GM21737 (cell line): ENCODE results near the gene NT5E.

Experiments used
- ATAC-seq: cut with Tn5 transposase; IDR thresholded peaks from one replicate; pipeline ENCODE4 v1.9.1; 2021; ENCODE audit warnings: mild to moderate bottlenecking, moderate library complexity; ENCODE audit not compliant: unreplicated experiment

NT5E gene

DNA sequence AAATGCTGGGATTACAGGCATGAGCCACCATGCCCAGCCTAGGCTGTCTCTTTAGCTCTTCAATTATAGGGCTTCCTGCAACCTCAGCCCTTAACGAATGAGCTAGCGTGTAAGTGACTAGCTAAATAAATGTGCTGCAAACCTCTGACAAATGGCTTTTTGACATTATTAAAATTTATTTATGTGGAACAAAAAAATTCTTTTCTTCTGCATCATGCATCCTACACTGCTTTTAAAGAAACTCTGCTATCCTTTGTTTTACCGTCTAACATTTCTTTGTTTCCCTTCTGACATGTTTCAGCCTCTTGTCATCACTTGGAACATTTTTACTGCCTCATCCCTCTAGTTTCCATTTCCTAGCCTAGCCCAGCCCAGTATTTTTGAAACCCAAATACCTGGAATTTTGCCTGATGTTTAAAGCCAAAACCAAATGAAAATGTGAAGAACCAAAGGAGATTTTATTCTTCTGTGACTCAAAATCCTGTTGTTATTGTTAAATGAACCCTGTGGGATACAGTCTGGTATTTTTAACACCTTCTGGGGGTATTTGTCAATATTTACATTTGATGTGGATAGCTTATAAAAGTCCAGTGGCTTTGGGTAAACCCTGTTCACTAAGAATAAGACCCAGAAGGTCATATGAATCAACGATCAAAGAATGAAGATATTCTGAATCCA lies 9.5 kb downstream of the NT5E start:
- no peak for ATAC-seq

DNA sequence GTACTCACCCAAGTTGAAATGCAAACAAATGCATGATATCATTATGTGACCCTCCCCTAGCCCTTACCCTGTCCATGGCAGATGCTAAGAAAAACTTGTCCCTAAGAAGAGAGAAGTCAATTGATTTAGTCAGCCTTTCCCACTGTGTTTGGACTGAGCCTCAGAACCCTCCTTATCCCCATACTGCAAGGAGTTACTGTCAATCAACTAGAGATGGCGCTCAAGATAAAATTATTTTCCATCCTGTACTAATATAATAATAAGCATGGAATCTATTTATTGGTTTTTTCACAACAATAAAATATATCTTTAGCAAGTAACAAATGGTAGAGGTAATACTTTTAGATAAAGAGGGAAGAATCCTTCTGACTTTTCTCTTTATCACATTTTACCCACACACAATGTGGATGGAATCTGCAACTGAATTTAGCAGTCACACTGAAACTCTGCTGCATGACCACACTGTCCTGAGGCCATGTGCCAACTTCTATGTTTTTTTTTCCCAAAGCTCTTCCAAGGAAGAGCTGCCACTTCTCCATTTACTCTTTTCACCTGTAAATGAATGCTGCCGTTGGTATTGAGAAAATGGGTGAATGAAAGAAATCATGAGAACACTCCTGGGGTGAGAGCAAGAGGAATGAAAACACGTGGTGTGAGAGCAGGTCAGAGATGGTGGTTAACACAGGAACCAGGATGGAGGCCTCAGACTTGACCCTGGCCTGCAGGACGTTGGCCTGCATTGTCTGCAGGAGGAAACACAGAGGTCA lies 10.5 kb downstream of the NT5E start:
- no peak for ATAC-seq

DNA sequence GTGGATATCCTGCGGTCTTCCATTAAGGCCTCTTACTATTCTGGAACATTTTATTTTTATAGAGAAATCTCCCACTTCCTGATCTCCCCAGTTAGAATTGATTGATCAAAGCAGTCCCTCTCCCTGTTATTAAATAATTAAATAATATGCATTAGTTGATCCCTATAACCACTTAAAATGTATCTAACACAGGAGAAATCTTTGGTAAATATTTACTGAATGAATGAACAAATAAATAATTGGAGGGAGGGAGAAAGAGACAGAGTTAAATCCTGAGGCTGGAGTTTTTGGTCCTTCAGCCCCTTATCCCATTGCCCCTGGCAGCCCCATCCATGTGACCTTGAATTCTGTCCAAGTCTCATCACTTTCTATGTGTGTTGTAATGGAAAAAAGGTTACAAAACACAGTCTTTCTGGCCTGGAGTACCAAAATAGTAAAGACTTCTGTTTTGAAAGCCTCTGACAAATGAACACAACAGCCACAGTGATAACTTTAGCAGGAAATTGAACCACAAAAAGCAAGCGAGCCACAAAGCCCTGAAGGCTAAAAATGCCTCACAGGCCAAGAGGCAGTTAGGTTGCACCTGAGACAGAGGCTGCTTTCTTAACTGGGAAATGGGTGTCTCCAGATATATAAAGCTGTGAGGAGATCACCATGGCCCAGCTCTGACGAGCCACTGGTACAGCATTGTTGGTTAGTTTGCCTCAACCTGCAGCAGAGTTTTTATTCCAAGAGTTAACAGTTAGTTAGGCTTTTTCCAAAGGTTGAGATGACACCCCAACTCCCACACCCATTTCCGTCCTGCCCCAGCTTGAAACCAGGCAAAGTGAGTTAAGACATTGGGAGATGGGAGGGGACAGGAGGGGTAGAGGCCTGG lies 11.3 kb downstream of the NT5E start:
- ATAC-seq: peak; percentile 70

DNA sequence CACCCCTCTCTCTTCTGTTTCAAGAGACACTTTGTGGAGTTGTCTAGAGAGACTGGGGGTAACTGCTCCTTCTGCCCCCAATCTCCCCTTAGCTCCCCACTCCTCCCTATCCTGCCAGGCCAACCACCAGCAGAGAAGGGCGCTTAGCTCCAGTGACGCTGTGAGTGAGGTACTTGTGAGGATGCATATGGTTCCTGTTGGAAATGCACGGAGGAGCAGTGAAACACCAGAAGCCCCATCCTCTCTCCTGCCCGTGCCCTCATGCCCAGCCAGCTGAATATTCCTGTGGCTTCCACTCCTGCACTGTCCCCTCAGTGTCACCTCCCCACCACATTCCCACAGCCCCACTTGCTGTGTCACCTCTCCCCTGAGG lies 11.9 kb downstream of the NT5E start:
- ATAC-seq: no peak

DNA sequence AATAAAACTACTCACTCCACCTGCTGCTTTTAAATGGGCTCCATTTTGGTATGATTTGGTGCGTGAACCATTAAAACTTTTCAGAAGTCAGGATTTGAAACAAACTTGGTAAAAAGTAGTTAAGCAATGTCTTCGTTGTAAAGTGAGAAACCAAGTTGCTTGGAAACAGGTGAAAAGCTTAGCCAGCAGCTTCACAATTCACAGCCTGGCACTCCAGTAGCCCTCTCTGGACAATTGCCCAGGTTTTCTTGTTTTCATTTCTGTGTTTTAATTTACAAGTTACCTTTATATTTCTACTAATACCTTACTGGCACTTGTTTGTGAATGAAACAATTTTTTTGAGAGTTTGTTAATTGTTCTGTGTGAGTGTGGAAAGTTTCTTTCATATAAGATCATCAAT lies 12.8 kb downstream of the NT5E start:
- ATAC-seq: no peak

DNA sequence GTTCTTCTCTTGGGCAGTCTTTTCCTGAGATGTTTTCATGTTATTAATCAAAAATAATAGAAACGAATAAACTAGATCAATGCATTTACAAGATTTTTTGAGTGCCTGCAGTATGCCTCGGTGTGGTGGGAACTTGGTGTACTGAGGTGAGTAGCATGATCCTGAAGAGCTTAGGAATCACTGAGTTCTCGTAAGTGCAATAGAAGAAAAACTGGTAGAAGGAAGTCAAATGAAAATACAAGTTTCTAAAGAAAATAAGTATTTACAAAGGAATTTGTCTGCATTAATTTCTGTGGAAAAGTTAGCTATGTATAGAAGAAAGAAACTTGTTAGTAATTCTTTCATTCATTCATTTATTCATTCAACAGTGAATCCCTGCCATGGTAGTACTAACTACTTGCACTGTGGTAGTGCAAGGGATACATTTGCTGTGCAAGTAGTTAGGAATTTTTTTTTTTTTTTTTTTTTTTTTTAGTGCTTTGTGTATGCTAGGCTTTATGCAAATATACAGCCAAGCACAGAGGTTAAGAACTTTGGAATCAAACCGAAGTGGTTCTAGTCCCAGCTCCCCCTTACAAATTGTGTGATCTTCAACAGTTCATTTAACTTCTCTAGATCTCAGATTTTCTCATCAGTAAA lies 13.9 kb downstream of the NT5E start:
- no peak for ATAC-seq

DNA sequence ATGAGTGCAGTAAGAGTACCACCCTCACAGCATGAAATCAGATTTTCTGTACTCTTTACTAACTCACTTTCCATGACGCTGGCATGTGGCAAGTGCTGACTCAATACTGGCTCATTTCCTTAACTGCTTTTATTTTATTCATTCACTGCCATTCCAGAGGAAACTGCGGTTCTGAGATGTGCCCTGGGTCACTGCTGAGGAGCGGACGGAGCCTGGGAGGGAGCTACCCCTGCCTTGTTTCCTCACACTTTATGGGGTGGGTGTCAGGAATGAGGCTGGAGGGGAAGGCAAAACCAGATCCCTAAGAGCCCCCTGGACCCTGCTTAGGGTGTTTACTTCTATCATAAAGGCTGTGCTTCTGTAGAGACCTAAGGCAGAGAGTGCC lies 14.4 kb downstream of the NT5E start:
- ATAC-seq: no peak

DNA sequence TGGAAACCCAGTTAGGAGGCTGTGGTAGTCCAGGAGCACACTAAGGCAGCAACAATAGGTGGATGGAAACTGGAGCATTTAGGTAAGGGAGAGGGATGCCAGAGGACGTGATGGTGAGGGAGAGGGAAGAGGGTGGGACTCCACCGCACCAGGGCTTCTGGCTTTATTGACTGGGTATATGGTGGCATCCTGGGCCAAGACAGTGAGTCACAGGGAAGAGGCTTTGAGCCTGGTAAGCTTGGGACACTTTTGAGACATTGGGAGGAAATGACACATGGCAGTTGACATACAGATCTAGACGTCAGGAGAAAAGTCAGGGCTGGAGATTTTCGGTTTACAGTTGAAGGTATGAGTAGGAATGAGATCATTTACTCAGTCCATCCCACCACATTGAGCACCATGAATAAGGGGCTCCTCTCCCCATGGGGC lies 14.9 kb downstream of the NT5E start:
- no peak for ATAC-seq

DNA sequence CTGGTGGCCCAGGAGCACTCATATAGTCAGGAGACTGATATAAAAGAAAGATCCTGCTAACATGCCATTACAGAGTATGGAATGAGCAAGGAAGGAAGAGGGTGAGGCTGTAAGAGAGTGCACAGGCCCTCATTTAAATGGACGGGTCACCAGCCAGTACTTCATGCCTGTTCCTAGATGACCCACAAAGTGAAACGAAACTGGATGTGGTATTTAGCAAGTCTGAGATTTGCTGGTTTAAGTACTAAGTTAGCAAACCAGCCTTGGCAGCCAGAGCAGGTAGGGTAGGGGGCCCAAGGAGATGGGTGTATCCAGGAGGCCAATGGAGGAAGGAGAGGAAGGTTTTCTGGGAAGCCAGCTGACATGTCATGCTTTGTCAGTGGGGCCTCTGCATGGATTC lies 15.9 kb downstream of the NT5E start:
- ATAC-seq: peak; percentile 40

DNA sequence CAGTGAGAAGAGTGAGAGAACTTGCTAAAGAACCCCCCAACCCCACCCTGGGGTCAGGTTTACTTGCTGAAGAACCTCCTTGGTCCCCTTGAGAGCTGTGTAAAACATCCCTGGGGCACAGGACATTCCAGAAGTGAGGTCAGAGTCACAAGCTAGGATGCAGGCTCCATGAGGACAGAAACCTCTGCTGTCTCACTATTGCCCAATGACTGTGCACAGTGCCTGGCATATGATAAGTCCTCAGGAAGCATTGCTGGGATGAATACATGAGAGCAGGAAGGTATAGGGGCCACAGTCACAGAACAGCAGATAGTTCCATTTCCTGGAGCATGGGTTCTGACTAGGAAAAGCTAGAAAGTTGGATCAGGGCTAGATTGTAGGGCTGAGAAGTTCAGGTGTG lies 18.4 kb downstream of the NT5E start:
- no peak for ATAC-seq

DNA sequence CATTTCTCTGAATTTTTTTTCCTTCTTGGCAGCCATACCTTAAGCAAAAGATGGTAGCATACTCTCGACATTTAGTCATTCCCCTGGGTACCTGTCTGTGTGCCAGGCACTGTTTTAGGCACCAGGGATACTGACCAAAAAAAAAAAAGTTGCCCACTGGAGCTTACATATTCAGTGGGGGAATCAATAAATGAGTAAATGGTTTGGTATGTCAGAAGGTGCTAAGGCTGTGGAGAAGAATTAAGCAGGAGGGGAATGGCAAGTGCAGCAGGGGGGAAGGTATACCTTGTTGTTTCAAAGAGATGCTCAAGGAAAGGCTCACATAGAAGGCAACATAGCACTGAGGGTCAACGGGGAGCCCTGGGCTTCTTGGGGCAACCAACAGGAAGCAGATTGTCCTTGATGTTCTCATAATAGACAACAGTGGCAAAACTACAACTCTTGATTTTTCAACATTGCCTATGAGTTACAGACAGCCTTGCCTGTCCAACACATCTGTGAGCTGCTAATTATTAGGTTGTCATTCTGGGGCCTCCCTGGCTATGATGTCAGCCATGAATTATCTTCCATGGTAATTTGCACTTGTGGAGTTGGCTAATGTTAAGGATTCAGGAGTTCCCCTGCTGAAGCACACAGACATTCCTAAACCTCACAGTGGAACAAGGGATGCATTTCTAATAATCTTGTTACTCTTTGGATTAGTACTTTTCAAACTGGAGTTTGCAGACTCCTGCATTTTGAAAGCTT lies 19.6 kb downstream of the NT5E start:
- no peak for ATAC-seq

DNA sequence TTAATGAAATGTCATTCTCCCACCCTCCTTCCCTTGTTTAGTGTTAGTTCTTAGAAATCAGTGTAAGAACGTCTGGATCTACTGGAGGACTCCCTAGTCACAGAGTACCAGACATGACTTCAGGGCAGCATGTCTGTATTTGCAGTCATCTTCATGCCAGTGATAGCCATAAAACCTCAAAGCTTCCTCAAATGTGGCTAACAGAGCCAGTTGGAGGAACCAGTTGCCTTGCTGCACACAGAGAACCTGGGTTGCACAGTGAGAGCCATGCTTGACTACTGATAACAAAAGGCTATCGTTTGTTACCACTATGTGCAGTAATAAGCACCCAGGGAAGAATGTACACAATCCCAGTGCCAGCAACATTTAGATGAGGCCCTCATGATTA lies 20.1 kb downstream of the NT5E start:
- no peak for ATAC-seq

DNA sequence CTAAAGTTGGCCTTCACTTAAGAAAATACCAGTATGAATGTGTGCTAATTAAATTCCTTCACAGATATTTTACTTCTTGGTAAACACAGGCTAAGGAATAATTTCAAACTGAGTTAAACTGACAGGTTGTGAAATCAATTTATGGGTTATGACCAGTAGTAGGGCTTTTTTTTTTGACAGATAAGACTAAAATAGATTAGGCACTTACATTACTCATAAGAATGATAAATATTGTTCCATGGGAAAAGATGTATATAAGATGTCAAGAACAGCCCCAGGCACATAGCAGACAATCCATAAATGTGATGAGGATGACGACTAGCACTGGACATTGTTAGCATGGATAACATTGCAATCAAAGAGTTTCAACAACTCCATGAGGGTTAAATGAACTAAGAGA lies 22.9 kb downstream of the NT5E start:
- no peak for ATAC-seq

DNA sequence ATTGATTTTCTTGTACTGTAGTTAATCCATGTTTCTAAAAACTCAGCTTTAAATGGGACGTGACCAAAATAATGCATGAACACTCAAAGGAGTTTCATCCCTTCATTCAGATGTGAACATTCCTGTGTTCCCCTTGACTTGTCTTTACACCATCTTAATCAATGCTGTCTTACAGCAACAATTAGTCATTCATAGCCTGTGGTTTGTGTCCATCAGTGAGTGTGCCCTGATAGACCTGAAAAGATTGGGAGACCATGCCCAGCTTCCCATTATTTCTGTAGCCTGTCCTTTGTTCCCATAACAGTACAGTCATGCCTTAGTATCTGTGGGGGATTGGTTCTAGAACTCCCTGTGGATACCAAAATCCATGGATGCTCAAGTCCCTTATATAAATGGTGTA lies 23.9 kb downstream of the NT5E start:
- no peak for ATAC-seq

DNA sequence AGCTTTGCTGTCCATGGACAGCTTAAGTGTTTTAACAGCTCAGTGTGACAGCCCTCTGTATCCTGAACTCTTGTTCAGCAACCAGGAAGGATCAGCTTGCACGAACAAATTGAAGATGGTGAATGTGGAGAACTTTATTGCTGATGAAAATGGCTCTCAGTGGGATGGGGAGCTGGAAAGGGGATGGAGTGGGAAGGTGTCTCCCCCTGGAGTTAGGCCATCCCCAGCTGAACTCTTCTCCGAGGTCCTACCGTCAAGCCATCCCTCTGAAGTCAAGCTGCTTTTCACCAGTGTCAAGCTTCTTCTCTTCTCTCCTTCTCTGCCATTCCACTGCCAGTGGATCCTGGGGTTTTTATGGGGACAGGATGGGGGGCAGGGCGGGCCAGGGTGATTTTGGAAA lies 26.6 kb downstream of the NT5E start:
- ATAC-seq: no peak

DNA sequence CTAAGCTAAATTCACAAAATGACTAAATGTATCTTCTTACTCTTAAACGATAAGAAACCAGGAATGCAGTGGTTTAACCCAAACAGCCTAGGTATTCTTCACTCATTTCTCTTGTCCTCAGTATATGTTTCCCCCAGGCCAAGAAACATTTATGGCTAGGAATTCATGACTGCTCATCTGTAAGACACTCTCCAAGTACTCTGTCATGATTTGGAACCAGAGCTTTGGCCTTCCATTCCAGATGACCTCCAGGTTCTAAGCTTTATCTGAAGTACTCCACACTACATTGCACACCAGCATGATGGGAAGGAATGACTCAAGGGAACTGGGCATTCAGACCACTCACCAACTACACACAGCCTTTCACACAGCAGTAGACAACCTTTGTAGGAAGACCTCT lies 29.3 kb downstream of the NT5E start:
- no peak for ATAC-seq

DNA sequence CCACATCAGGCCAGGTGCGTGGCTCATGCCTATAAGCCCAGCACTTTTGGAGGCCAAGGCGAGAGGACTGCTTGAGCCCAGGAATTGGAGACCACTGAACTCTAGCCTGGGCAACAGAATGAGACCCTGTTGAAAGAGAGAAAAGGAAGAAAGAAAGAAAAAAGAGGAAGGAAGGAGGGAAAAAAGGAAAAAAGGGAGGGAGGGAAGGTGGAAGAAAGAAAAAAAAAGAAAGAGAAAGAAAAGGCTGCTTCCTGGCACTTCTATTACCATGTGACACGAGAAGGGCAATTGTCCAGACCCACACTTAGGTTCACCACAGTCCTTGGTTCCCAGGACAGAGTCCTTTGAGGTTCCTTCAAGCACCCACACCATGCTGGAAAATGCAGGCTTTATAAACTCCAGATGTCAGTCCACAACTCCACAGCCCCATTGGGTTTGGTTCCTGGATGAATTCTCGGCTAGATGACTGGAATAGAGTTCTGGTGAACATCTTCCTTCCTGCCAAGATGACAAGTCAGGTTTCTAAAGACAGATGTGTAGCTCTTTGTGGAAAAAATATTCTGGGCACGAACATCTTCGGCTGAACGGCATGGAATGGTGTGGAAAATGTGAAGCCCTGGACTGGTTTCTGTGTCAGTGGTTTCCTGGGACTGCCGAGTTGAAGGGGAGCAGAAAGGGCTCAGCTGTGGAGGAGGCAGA lies 32.5 kb downstream of the NT5E start:
- ATAC-seq: peak; percentile 6

DNA sequence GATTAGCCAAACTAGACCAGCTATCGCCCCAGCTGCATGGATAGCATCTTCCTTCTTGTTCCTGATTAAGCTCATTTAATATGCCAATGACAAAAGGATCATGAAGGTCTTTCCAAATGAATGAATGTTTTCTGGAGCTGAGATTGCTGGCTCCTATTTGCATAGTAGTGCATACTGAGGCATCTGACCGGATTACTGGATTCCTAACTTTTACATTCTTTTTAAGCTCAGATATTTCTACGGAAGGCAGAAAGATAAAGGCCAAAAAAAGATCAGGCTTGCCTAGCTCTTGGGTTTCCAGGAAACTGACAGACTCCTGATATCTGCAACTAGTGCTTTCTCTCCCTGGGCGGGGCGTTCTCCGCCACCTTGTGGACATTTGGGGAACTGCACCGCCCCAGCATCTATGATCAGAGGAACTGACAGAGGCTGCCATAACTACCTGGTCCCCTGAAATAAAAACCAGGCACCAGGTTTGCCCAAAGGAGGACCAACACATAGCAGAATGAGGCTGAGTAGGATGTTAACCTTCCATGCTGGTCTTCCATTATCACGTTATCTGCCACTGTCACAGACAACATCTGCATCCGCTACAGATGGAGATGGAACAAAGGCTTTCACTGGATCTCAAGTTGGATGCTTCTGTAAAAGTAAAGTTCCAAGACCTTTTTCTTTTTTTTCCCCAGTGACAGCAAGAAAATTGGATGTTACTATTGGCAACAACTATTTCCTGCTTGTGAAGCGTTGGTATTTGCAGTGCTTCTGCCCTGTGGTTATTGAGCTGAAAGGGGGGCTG lies 33.2 kb downstream of the NT5E start:
- ATAC-seq: peak; percentile 96

DNA sequence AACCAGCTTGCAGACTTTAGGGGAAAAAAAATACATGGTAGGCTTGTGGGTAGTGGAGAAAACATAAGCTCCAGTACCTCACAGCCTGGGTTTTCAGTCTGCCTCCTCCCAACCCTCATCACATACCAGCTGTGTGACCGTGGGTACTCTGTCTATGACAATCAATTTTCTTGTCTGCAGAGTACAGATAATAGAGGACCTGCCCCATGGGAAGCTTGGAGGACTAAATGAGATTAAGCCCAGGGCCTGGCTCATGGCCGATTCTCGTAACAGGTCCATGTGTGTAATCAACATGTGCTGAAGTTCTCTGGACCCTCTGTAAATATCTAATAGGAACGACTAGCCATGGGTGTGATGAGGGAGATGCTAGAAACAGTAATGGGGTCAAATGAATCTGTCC lies 34.0 kb downstream of the NT5E start:
- no peak for ATAC-seq
